A549 (cell line): Measurements from ENCODE around the gene CSNK1E. TPM values are rescaled to one million over a fixed set of nuclear protein-coding genes. Genes with fewer than 3 reads are reported as not detected.

Source experiments
- polyA plus RNA-seq, 4 experiments: library from polyadenylated mRNA; depleted of rRNA in 3 of 4; stranded (reverse); fragments of >200 nt; fragmentation: RNase III in 1 of 4; extraction: RNeasy Plus Mini Kit Qiagen cat#74134 plus additional on column Dnase treatment in 1 of 4; gene quantifications; 2 replicates in 3 of 4; 3 replicates in 1 of 4; pipeline ENCODE4 v1.2.3, GENCODE V29; 2011 to 2017
- small RNA-seq, 6 experiments: library from RNA; depleted of rRNA; stranded (forward); fragments of <200 nt; gene quantifications; one replicate each; pipeline ENCODE3, GENCODE V24; 2012

CSNK1E gene
- polyA plus RNA-seq, 2 of the 4 experiments (the other 2 are of a cell fraction): 59.3 to 60.9 TPM

Small RNA genes lying within 50 kb of the gene (small RNA-seq; reads per million reads assigned to genes)
- gene RF00017: 0 reads per million in 6 experiments

Other genes with a start within 250 kb of the CSNK1E start
- not detected in 2 replicates for gene SLC16A8, start 233.2 kb downstream of the CSNK1E start, polyA plus RNA-seq (2011; rRNA removed)
- not detected in 3 replicates for gene SLC16A8, start 233.2 kb downstream of the CSNK1E start, polyA plus RNA-seq (2017; fragmentation: RNase III; extraction: RNeasy Plus Mini Kit Qiagen cat#74134 plus additional on column Dnase treatment)
- gene BAIAP2L2, start 206.7 kb downstream of the CSNK1E start, polyA plus RNA-seq (2011; rRNA removed): 2.9 and 3.5 TPM in 2 replicates
- gene BAIAP2L2, start 206.7 kb downstream of the CSNK1E start, polyA plus RNA-seq (2017; fragmentation: RNase III; extraction: RNeasy Plus Mini Kit Qiagen cat#74134 plus additional on column Dnase treatment): 4.3 to 4.7 TPM (median 4.5 TPM) in 3 replicates
- gene PLA2G6, start 135.6 kb downstream of the CSNK1E start, polyA plus RNA-seq (2011; rRNA removed): 7.4 and 10.7 TPM in 2 replicates
- 5.5 to 7.8 TPM (median 7.6 TPM) in 3 replicates for gene PLA2G6, start 135.6 kb downstream of the CSNK1E start, polyA plus RNA-seq (2017; fragmentation: RNase III; extraction: RNeasy Plus Mini Kit Qiagen cat#74134 plus additional on column Dnase treatment)
- 3.5 and 4.0 TPM in 2 replicates for gene MAFF, start 115.4 kb downstream of the CSNK1E start, polyA plus RNA-seq (2011; rRNA removed)
- gene MAFF, start 115.4 kb downstream of the CSNK1E start, polyA plus RNA-seq (2017; fragmentation: RNase III; extraction: RNeasy Plus Mini Kit Qiagen cat#74134 plus additional on column Dnase treatment): 3.1 to 3.9 TPM (median 3.2 TPM) in 3 replicates
- gene TMEM184B, start 44.4 kb downstream of the CSNK1E start, polyA plus RNA-seq (2011; rRNA removed): 22.2 and 22.7 TPM in 2 replicates
- 33.2 to 36.8 TPM (median 36.6 TPM) in 3 replicates for gene TMEM184B, start 44.4 kb downstream of the CSNK1E start, polyA plus RNA-seq (2017; fragmentation: RNase III; extraction: RNeasy Plus Mini Kit Qiagen cat#74134 plus additional on column Dnase treatment)
- gene KCNJ4, start 137.8 kb upstream of the CSNK1E start, polyA plus RNA-seq (2011; rRNA removed): not detected in 2 replicates
- gene KCNJ4, start 137.8 kb upstream of the CSNK1E start, polyA plus RNA-seq (2017; fragmentation: RNase III; extraction: RNeasy Plus Mini Kit Qiagen cat#74134 plus additional on column Dnase treatment): 0.05 to 0.12 TPM in 2 of 3 replicates, not detected in the other
- gene KDELR3, start 150.7 kb upstream of the CSNK1E start, polyA plus RNA-seq (2011; rRNA removed): 32.8 and 38.7 TPM in 2 replicates
- gene KDELR3, start 150.7 kb upstream of the CSNK1E start, polyA plus RNA-seq (2017; fragmentation: RNase III; extraction: RNeasy Plus Mini Kit Qiagen cat#74134 plus additional on column Dnase treatment): 11.0 to 14.2 TPM (median 12.2 TPM) in 3 replicates
- gene DDX17, start 188.9 kb upstream of the CSNK1E start, polyA plus RNA-seq (2011; rRNA removed): 266 and 292 TPM in 2 replicates
- 117 to 120 TPM (median 117 TPM) in 3 replicates for gene DDX17, start 188.9 kb upstream of the CSNK1E start, polyA plus RNA-seq (2017; fragmentation: RNase III; extraction: RNeasy Plus Mini Kit Qiagen cat#74134 plus additional on column Dnase treatment)